H1 (cell line): ENCODE data around the gene HMCES.

Experiments used
- EP300 ChIP-seq, 2 experiments: IDR thresholded peaks; 1 replicate in 1 of 2; 2 replicates in 1 of 2; pipeline ENCODE4 v1.6.1; 2011 to 2012; ENCODE audit warnings: low read depth in 2 of 2, low read length in 2 of 2, mild to moderate bottlenecking in 2 of 2, borderline replicate concordance in 1 of 2, inconsistent platforms in 1 of 2, moderate library complexity in 1 of 2
- EZH2 ChIP-seq: fragments of 200-600 bp; sonication (generic); IDR thresholded peaks from 2 replicates; pipeline ENCODE4 v1.7.1; 2012; ENCODE audit warnings: low read depth, mild to moderate bottlenecking, moderate library complexity, low read length, inconsistent platforms; ENCODE audit not compliant: severe bottlenecking
- GABPA ChIP-seq: IDR thresholded peaks from 2 replicates; pipeline ENCODE4 v1.6.1; 2011; ENCODE audit warnings: mild to moderate bottlenecking, low read length, moderate library complexity, borderline replicate concordance; ENCODE audit not compliant: insufficient read depth
- JUN ChIP-seq: IDR thresholded peaks from 2 replicates; pipeline ENCODE4 v1.6.1; 2011; ENCODE audit warnings: low read depth, mild to moderate bottlenecking, improper control_type of control experiment, low read length
- JUND ChIP-seq: IDR thresholded peaks from 2 replicates; pipeline ENCODE4 v1.6.1; 2011; ENCODE audit warnings: mild to moderate bottlenecking, improper control_type of control experiment, low read length
- PHF8 ChIP-seq: fragments of 200-600 bp; sonication (generic); conservative IDR thresholded peaks from 2 replicates; pipeline ENCODE4 v1.7.1; 2012; ENCODE audit warnings: low read depth, mild to moderate bottlenecking, inconsistent platforms, low read length, moderate library complexity
- POLR2A ChIP-seq, 2 experiments: IDR thresholded peaks; 1 replicate in 1 of 2; 2 replicates in 1 of 2; pipeline ENCODE4 v1.6.1; 2011; ENCODE audit warnings: low read depth in 2 of 2, low read length in 2 of 2, mild to moderate bottlenecking in 2 of 2; ENCODE audit errors: control extremely low read depth in 1 of 2
- POLR2AphosphoS5 ChIP-seq: IDR thresholded peaks from 2 replicates; pipeline ENCODE4 v1.6.1; 2011; ENCODE audit warnings: low read depth, low read length
- RAD21 ChIP-seq, 2 experiments: IDR thresholded peaks in 1 of 2; conservative IDR thresholded peaks in 1 of 2; 2 replicates each; pipeline ENCODE4 v1.6.1; 2011; ENCODE audit warnings: low read depth in 2 of 2, low read length in 2 of 2, improper control_type of control experiment in 1 of 2, inconsistent platforms in 1 of 2, mild to moderate bottlenecking in 1 of 2, moderate library complexity in 1 of 2
- RBBP5 ChIP-seq: IDR thresholded peaks from 2 replicates; pipeline ENCODE4 v1.7.1; 2012; ENCODE audit warnings: low read depth, mild to moderate bottlenecking, inconsistent platforms, low read length, moderate library complexity, borderline replicate concordance
- TAF1 ChIP-seq: IDR thresholded peaks from 2 replicates; pipeline ENCODE4 v1.6.1; 2011; ENCODE audit warnings: mild to moderate bottlenecking, low read depth, low read length
- ZNF274 ChIP-seq: IDR thresholded peaks from 2 replicates; pipeline ENCODE4 v1.7.0; 2012; ENCODE audit warnings: low read length, borderline replicate concordance; ENCODE audit errors: extremely low read depth
- TF ChIP-seq, protein P1 (sequence below), 3 experiments: IDR thresholded peaks; 1 replicate in 2 of 3; 2 replicates in 1 of 3; pipeline versions ENCODE4 v1.5.1 to v1.6.1; 2011; ENCODE audit warnings: low read length in 3 of 3, mild to moderate bottlenecking in 3 of 3, inconsistent platforms in 2 of 3, low read depth in 1 of 3, moderate library complexity in 1 of 3; ENCODE audit not compliant: insufficient read depth in 1 of 3; ENCODE audit errors: control extremely low read depth in 1 of 3

DNA sequence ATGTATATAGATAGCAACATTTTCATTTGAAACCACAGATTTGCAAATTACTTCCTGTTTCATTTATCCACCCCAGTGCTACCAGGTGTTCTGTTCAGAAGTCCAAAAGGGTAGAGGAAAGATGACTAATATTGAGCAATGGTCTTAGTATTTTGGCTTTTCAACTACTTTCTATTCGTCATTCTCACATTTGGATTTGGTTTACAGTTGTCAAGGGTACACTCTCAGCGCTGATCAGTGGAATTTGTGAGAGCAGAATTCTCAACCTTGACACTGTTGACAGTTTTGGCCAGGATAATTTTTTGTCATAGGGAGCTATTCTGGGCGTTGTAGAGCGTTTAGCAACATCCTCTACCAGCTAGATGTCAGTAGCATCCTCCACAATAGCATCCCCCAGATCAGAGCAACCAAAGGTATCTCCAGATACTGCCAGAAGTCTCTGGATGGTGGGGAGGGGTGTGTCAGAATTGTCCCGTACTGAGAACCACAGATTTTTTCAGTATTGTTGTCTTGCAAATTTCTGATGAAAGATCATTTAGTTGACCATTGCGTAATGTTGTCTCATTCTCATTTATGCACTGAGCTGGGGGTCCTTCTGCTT lies 4.2 kb downstream of the HMCES start:
- TF ChIP-seq EZH2 (no peak), POLR2AphosphoS5 (no peak), RBBP5 (no peak), JUND (no peak), ZNF274 (no peak), JUN (no peak), GABPA (no peak), TAF1 (no peak), EP300 (IDR thresholded peaks at IDR 0.05; ENCODE audit: borderline replicate concordance in 1 of 2, low read depth in 2 of 2, low read length in 2 of 2) (no peak), PHF8 (no peak), RAD21 (IDR thresholded peaks at IDR 0.05 in 1 of 2, conservative IDR thresholded peaks at IDR 0.05 in 1 of 2; ENCODE audit: low read depth in 2 of 2, low read length in 2 of 2) (no peak), POLR2A (IDR thresholded peaks at IDR 0.05; ENCODE audit: control extremely low read depth in 1 of 2, low read depth in 2 of 2, low read length in 2 of 2) (no peak)
- TF ChIP-seq, protein P1, sequence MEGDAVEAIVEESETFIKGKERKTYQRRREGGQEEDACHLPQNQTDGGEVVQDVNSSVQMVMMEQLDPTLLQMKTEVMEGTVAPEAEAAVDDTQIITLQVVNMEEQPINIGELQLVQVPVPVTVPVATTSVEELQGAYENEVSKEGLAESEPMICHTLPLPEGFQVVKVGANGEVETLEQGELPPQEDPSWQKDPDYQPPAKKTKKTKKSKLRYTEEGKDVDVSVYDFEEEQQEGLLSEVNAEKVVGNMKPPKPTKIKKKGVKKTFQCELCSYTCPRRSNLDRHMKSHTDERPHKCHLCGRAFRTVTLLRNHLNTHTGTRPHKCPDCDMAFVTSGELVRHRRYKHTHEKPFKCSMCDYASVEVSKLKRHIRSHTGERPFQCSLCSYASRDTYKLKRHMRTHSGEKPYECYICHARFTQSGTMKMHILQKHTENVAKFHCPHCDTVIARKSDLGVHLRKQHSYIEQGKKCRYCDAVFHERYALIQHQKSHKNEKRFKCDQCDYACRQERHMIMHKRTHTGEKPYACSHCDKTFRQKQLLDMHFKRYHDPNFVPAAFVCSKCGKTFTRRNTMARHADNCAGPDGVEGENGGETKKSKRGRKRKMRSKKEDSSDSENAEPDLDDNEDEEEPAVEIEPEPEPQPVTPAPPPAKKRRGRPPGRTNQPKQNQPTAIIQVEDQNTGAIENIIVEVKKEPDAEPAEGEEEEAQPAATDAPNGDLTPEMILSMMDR (IDR thresholded peaks at IDR 0.05; ENCODE audit: control extremely low read depth in 1 of 3, insufficient read depth in 1 of 3, low read depth in 1 of 3, low read length in 3 of 3) = no peak
